Measurements from ENCODE around the gene TK2.

Gene TK2

DNA sequence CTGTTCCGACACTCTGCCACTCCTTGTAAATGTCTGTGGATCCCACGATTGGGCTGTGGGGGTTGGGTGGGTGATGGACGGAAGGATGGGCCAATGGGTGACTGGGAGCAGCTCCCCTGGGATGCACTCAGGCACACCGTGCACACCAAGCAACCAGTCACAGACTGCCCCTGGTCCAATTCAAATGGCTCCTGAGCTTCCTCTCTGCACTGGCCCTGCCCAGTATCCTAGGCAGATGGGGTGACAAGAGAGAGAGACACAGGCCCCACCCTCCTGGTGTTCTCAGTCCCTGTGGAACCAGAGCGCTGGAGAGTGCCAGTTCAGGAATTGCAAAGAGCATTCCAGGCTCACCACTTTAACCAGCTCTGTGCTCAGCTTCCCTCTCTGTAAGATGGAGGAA lies 90.0 kb downstream of the TK2 start:
- peak; percentile 12 for DNase-seq

DNA sequence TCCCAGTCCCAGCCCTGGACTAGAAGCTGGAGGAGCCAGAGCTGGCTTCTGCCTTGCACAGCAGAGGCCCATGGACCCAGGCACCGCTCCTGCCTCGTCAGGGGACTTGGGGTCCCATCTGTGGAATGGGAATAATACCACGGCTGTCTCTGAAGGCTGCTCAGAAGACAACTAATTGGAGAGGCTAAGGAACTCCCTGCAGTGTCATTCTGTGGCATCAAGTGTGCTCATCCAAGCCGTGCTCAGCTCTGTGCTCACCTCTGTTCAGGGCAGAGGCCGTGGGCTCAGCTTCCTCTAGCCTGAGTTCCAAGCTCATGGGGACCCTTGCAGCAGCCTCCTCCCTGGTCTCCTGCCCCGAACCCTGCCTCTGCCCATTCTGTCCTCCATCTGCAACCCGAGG lies 91.1 kb downstream of the TK2 start:
- no peak for DNase-seq

DNA sequence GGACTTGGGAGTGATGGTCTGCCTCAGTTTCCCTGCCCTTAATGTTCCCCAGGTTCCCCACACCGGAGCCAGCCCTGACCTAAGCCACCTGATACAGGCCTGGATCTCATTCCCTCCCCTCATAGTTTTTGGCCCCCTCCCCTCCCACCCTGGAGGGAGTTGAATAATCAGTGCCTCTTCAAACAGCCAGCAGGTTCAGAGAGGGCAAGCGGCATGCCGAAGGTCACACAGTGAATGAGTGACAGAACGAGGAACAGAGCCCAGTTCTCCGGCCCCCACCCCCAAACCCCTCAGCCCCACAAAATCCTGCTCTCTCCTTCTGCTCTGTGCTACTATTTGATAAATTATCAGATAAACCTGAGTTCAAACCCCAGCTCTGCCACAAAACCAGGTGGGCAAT lies 91.6 kb downstream of the TK2 start:
- no peak for DNase-seq
